Stimulated activated naive CD8-positive, alpha-beta T cell treated with anti-CD3 and anti-CD28 coated beads, Interleukin-15, amount 100 ng/mL, for 72 hours (primary cell): Measurements from ENCODE around the gene COBL.
A peak's percentile ranks its signal among the peaks of the same experiment; 100 is the strongest.
"Not testable (repeated sequence)": the region's sequence is repeated elsewhere in the genome, so short reads cannot be mapped to it uniquely, and the experiment has no call there.

ENCODE experiments used
- ATAC-seq: fragments of 150-1000 bp; cut with Tn5 transposase; 2 replicates; pipeline ENCODE4 v1.10.0; 2021; ENCODE audit warnings: mild to moderate bottlenecking, moderate library complexity
- DNase-seq, 2 donors: peaks; one replicate each; pipeline ENCODE4 v3.0.0; 2021 to 2022
- H3K27ac Mint-ChIP-seq, 2 donors: one replicate each; pipeline ENCODE4 v1.8.0; 2022; ENCODE audit warnings: mild to moderate bottlenecking in 2 of 2, mixed read lengths in 2 of 2, moderate library complexity in 2 of 2
- H3K27me3 Mint-ChIP-seq: one replicate; pipeline ENCODE4 v1.8.0; 2022; ENCODE audit warnings: mixed read lengths
- H3K4me1 Mint-ChIP-seq: one replicate; pipeline ENCODE4 v1.8.0; 2022; ENCODE audit warnings: mild to moderate bottlenecking, mixed read lengths
- H3K4me3 Mint-ChIP-seq, 2 donors: one replicate each; pipeline ENCODE4 v1.8.0; 2022; ENCODE audit warnings: mild to moderate bottlenecking in 2 of 2, mixed read lengths in 2 of 2, moderate library complexity in 1 of 2
- H3K9me3 Mint-ChIP-seq, 2 donors: one replicate each; pipeline ENCODE4 v1.8.0; 2022; ENCODE audit warnings: mixed read lengths in 2 of 2

Gene COBL

GRCh38 chr7:51011710-51012350 lies 304.8 kb downstream of the COBL start:
- Mint-ChIP-seq H3K9me3 (no peaks in the 10 kb centered on the region), H3K27ac (no peak overlapping the region), H3K4me1 (no peaks in the 10 kb centered on the region), H3K27me3 (no peaks in the 10 kb centered on the region), H3K4me3 (no peak overlapping the region)
- ATAC-seq (no peak), DNase-seq (no peak)

- DNase-seq: no peak
- ATAC-seq: no peak
- Mint-ChIP-seq H3K27ac (no peak overlapping the region), H3K9me3 (no peaks in the 10 kb centered on the region), H3K4me1 (no peaks in the 10 kb centered on the region), H3K4me3 (no peak overlapping the region), H3K27me3 (no peaks in the 10 kb centered on the region)
Observed at GRCh38 chr7:51010534-51010933, 306.1 kb downstream of the COBL start.

- ATAC-seq: no peak
- no peak overlapping the region for H3K4me3 Mint-ChIP-seq
- no peak overlapping the region for H3K27ac Mint-ChIP-seq
- no peak for DNase-seq
- H3K27me3 Mint-ChIP-seq: no peaks in the 10 kb centered on the region
- no peaks in the 10 kb centered on the region for H3K4me1 Mint-ChIP-seq
- no peaks in the 10 kb centered on the region for H3K9me3 Mint-ChIP-seq
Observed at GRCh38 chr7:51009716-51010496, 306.7 kb downstream of the COBL start.

GRCh38 chr7:51007551-51008505 lies 308.8 kb downstream of the COBL start:
- no peaks in the 10 kb centered on the region for H3K9me3 Mint-ChIP-seq
- H3K4me3 Mint-ChIP-seq: no peak overlapping the region
- H3K4me1 Mint-ChIP-seq: no peaks in the 10 kb centered on the region
- peak overlapping the region in 1 of 2 donors; percentile 69 for H3K27ac Mint-ChIP-seq
- H3K27me3 Mint-ChIP-seq: no peaks in the 10 kb centered on the region
- DNase-seq: no peak
- ATAC-seq: no peak

- H3K27ac Mint-ChIP-seq: no peak overlapping the region
- DNase-seq (no peak), ATAC-seq (peak; percentile 37)
- H3K4me1 Mint-ChIP-seq: no peaks in the 10 kb centered on the region
- H3K27me3 Mint-ChIP-seq: no peaks in the 10 kb centered on the region
- H3K9me3 Mint-ChIP-seq: no peaks in the 10 kb centered on the region
- no peak overlapping the region for H3K4me3 Mint-ChIP-seq
Observed at GRCh38 chr7:51006483-51007235, 309.9 kb downstream of the COBL start.

- Mint-ChIP-seq H3K4me1 (no peaks in the 10 kb centered on the region), H3K27me3 (no peaks in the 10 kb centered on the region), H3K4me3 (no peak overlapping the region), H3K27ac (no peak overlapping the region), H3K9me3 (peaks cover 0 to 3% of the 10 kb centered on the region in 2 donors)
- no peak for DNase-seq
- no peak for ATAC-seq
Observed at GRCh38 chr7:51005074-51005473, 311.5 kb downstream of the COBL start.

- DNase-seq (no peak), ATAC-seq (no peak)
- no peak overlapping the region for H3K4me3 Mint-ChIP-seq
- no peaks in the 10 kb centered on the region for H3K27me3 Mint-ChIP-seq
- no peak overlapping the region for H3K27ac Mint-ChIP-seq
- H3K4me1 Mint-ChIP-seq: no peaks in the 10 kb centered on the region
- H3K9me3 Mint-ChIP-seq: peaks cover 0 to 9% of the 10 kb centered on the region in 2 donors
Observed at GRCh38 chr7:51000956-51001355, 315.7 kb downstream of the COBL start.

- no peak for ATAC-seq
- no peaks in the 10 kb centered on the region for H3K27me3 Mint-ChIP-seq
- H3K9me3 Mint-ChIP-seq: peaks cover 0 to 8% of the 10 kb centered on the region in 2 donors
- H3K27ac Mint-ChIP-seq: no peak overlapping the region
- no peaks in the 10 kb centered on the region for H3K4me1 Mint-ChIP-seq
- DNase-seq: no peak
- H3K4me3 Mint-ChIP-seq: no peak overlapping the region
Observed at GRCh38 chr7:50994753-50995319, 321.8 kb downstream of the COBL start.

GRCh38 chr7:50990214-50990613 lies 326.4 kb downstream of the COBL start:
- H3K9me3 Mint-ChIP-seq, H3K4me1 Mint-ChIP-seq, H3K4me3 Mint-ChIP-seq, H3K27ac Mint-ChIP-seq, H3K27me3 Mint-ChIP-seq, ATAC-seq, DNase-seq: not testable (repeated sequence)

GRCh38 chr7:50988988-50989387 lies 327.6 kb downstream of the COBL start:
- ATAC-seq: no peak
- Mint-ChIP-seq H3K4me1 (no peaks in the 10 kb centered on the region), H3K27me3 (no peaks in the 10 kb centered on the region), H3K27ac (no peak overlapping the region), H3K4me3 (no peak overlapping the region), H3K9me3 (peaks cover 0 to 5% of the 10 kb centered on the region in 2 donors)
- no peak for DNase-seq

- DNase-seq: no peak
- H3K4me3 Mint-ChIP-seq: no peak overlapping the region
- no peaks in the 10 kb centered on the region for H3K27me3 Mint-ChIP-seq
- no peaks in the 10 kb centered on the region for H3K4me1 Mint-ChIP-seq
- H3K9me3 Mint-ChIP-seq: peaks cover 0 to 5% of the 10 kb centered on the region in 2 donors
- H3K27ac Mint-ChIP-seq: no peak overlapping the region
- no peak for ATAC-seq
Observed at GRCh38 chr7:50988465-50988864, 328.1 kb downstream of the COBL start.

- no peaks in the 10 kb centered on the region for H3K27me3 Mint-ChIP-seq
- H3K4me3 Mint-ChIP-seq: no peak overlapping the region
- ATAC-seq: no peak
- H3K9me3 Mint-ChIP-seq: peaks cover 0 to 2% of the 10 kb centered on the region in 2 donors
- H3K27ac Mint-ChIP-seq: no peak overlapping the region
- DNase-seq: no peak
- H3K4me1 Mint-ChIP-seq: no peaks in the 10 kb centered on the region
Observed at GRCh38 chr7:50985096-50985495, 331.5 kb downstream of the COBL start.

- Mint-ChIP-seq H3K27me3 (no peaks in the 10 kb centered on the region), H3K4me1 (no peaks in the 10 kb centered on the region), H3K9me3 (peaks cover 2 to 3% of the 10 kb centered on the region in 2 donors), H3K27ac (no peak overlapping the region), H3K4me3 (no peak overlapping the region)
- DNase-seq (no peak), ATAC-seq (no peak)
Observed at GRCh38 chr7:50983850-50984249, 332.8 kb downstream of the COBL start.

- Mint-ChIP-seq H3K4me3 (no peak overlapping the region), H3K27me3 (no peaks in the 10 kb centered on the region), H3K27ac (no peak overlapping the region), H3K9me3 (peaks cover 4 to 5% of the 10 kb centered on the region in 2 donors), H3K4me1 (no peaks in the 10 kb centered on the region)
- DNase-seq: no peak
- ATAC-seq: no peak
Observed at GRCh38 chr7:50982626-50983025, 334.0 kb downstream of the COBL start.

- ATAC-seq (no peak), DNase-seq (no peak)
- Mint-ChIP-seq H3K9me3 (peaks cover 4 to 5% of the 10 kb centered on the region in 2 donors), H3K4me3 (no peak overlapping the region), H3K4me1 (no peaks in the 10 kb centered on the region), H3K27me3 (no peaks in the 10 kb centered on the region), H3K27ac (no peak overlapping the region)
Observed at GRCh38 chr7:50981743-50982142, 334.9 kb downstream of the COBL start.
